Measurements from ENCODE around the gene C14orf180. TPM values are rescaled to one million over a fixed set of nuclear protein-coding genes. Genes with fewer than 3 reads are reported as not detected.
A peak's percentile ranks its signal among the peaks of the same experiment; 100 is the strongest.

Gene C14orf180
- total RNA-seq, 1 donor from 2014 or later, result not detected

- no peak for DNase-seq (ENCODE audit: low read depth)
Measured at GRCh38 chr14:104550340-104550860, 29.2 kb upstream of the C14orf180 start.

DNA sequence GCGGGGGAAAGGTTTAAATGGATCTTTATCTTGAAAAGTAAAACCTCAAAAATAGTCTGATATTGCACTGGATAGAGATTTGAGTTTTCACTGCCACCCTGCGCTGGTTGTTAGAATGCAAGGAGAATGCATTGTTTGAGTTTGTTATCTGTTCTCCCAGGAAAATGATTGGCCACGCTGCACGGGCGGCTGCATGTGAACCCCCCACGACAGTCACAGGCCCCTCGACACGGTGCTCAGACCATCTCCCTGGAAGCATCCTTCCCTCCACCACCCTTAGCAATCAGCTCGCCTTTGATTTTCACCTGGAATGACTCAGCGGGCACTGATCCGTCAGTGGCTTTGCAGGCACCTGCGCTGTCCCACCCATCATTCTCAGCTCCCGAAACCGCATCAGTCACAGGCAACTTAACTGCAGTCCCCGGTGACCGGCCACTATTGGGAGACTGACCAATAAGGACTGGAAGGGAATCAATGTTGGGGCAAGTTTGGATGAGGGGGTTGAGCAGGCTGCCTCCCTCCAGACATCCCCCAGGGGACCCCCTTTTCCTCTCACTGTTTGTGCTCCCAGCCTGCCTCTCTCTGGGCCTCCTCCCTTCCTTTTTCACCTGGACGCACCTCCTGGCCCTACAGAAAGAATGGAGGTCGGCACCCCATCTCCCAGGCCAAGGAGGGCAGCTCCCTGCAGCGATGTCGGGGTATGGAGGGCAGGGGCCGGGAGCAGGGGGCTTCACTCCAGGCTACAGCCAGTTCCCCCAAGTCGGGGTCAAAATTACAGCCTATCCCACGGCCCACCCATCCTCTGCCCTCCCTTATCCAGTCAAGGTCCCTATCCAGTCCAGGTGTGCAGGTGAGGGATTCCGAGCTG lies 28.5 kb upstream of the C14orf180 start:
- no peak for DNase-seq (ENCODE audit: low read depth)

DNA sequence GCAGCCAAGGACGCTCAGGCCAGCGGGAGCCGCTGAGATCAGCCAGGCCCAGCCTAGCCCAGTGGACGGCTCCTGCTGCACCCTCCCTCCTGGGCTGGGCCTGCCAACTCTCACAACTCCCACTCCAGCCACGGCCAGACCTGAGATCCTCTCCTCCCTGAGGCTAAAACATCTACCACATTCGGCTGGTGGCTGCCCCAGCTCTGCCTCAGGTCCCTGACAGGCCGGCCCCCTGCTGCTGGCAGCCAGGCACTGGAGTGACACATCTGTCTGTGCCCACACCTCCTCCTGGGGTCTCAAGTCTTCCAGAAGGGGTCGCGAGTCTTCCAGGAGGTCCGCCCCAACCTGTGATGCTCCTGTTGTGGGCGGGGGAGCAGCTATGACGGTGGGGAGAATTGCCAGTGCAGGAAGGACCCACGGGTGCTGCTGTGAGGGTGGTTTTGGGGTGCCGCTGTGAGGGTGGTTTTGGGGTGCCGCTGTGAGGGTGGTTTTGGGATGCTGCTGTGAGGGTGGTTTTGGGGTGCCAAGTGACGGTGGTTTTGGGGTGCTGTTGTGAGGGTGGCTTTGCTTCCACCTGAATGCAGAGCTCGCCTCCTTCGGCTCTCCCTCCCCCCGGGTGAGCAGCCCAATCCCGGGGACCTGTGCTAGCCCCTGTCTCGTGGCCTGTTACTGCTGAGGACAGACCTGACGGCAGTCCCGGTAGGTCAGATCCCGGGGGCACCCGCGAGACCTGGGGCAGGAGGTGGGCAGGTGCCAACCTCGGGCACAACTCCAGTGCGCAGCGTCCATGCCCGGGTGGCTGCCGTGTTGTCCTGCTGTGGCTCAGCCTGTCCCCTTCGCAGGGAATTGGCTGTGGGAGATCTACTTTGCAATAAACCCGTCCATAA lies 27.5 kb upstream of the C14orf180 start:
- no peak for DNase-seq (ENCODE audit: low read depth)

- DNase-seq (ENCODE audit: low read depth), result no peak
Measured at GRCh38 chr14:104552738-104553125, 26.8 kb upstream of the C14orf180 start.

DNA sequence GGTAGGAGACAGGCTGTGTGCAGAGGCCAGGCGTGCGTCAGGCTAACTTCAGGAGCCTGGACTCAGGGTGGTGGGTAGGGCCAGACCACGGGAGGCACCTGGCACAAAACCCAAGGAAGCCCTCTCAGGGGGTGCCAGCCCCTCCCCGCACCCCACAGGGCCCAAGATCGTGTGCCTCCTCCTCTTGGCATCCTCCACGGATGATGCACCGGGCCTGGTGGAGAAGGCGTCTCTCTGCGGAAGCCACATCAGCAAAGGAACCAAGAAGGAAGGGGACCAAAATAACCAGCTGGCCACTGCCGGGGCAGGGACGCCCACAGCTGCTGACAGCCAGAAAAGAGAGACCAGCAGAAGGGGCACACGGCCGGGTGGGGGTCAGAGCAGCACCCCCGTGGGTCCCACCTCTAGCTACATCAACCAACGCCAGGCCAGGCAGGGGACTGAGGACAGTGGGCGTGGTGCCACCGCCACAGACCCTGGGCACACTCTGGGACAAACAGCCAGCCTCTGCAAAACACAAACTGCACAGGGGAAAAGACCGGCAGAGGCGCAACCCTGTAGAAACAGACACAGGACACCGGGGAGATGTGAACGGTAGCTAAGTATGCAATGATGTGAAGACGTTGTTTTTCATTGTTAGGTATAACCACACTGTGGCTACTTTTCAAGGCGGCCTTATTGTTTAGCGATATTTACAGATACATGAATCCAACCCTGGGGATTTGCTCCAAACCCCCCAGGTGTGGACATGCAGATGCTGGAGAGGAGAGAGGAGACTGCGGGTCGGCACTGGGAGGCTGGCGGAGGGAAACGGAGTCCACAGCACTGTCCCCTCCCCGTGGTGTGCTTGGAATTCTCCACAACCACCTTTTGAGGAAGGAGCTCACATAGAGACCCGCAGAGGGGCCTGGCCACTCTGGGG lies 26.1 kb upstream of the C14orf180 start:
- DNase-seq (ENCODE audit: low read depth), result no peak

DNA sequence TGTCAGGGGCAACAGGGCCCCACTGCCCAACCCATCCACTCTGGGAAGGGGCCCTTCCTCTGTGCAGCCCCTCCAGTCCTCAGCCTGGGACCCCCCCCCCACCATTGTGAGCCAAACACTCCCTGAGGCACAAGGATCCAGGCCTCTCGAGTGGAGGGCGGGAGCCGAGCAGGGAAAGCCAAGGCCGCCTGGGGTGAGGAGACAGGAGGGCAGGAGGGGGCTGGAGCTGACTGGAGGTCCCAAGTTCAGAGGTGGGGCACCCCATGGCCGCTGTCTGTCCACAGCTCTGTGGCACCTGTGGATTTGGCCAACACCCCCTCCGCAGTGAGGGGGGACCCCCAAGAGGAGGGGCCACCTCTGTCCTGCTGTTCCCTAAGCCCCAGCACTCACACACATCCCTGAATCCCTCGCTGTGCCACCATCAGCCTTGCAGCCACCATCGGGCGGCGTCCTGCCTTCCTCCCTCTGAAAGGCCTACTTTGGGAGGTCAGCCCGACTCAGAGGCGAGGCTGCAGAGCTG lies 25.4 kb upstream of the C14orf180 start:
- DNase-seq (ENCODE audit: low read depth), result no peak

DNA sequence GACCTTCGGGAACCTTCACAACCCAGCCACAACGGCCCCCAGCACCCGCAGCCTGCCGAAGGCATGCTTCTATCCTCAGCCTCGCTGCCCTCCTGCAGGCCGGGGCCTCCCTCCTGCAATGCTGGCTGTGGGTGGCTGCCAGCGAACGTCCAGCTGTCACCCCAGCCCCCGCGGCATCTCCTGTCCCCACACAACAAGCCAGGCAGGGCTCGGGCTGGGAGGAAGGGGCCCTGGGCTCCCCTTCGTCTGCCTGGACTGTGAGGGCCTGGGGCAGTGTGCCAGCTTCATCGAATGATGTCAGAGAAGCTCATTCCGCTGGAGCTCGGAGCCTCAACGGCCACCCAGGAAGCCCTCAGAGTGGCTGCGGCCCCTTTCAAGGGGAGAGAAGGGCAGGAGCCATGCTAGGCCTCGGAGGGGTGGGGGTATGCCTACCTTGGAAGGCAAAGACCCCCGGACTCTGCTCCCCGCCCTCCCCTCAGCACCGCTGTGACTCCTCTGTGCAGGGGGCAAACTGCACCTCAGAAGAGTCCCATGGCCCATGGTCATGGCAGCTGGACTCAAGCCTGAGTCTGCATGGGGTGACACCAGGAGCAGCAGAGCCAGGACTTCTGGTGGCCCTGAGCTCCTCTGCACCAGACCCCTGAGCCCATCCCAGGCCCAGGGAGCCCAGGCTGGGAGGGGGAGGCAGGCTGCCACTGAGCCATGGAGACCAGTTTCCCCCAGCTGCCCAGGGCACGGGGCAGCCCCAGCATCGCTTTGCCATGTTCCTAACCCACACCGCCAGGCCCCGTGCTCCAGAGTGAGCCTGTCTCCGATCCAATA lies 24.7 kb upstream of the C14orf180 start:
- DNase-seq (ENCODE audit: low read depth), result no peak

DNA sequence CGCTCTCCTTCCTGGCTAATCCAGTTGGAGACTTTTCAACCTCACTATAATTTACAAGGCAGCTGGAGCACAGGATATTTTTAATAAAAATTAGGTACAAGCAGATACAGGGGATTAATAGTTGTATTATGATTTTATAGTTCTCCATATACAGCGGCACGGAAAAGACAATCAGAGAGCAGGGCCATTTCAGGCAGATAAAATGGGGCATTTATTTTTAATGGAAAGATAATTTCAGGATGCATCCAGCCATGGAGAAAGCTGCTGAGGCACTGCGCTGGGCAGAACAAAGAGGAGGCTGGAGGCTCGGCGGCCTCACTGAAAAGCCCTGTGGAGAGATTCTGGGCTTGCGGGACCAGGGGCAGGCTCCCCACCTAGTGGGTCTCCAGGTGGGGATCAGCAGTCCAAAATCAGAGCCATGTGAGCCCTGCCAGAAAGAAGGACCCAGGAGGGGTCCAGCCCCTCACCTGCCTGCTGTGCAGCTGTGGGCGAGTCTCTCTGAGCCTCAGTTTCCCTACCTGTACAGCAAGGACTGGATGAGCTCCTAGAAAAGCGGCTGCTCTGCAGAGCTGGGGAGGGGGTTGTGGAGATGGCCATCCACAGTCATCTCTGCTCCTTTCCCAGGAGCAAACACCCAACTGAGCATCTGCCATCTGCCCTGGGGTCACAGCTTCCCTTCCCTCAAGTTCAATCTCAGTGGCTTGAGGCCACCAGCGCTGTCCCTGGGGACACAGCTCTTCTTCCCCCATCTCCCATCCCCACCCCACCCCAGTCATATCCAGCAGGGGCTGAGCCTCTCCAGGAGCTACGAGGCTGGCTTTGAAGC lies 23.9 kb upstream of the C14orf180 start:
- no peak for DNase-seq (ENCODE audit: low read depth)

DNA sequence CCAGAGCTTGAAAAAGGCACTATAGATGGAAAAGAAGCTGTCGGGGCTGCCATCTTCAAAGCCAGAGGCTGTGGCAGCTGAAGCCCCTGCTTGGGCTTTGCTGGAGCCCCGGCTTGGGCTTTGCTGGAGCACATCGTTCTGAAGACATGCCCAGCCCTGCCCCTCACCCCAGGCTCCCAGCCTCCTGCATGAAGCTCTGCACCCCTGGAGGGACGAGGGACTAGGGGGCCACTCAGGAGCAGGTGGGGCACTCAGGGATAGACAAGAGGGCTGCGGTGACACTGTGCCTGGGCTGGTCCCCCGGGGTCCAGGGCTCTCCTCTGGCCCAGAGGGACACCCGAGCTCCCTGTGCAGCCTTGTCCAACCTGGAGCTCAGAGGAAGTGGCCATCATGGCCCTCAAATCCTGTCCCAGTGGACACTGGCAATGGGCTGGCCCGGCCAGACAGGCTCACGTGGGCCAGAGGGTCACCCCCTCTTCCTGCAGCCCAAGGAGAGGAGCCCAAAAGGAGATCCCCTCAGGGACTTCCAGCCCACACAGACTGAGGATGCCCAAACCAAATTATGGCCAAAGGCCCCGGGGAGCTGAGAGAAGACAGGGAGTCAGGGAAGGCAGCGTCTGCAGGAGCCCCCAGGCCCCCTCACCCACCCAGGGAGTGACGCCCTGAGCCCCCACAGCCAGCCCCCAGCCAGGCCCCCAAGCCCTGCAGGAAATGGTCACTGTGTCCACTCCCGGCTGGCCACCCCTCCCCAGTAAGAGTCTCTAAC lies 23.1 kb upstream of the C14orf180 start:
- DNase-seq (ENCODE audit: low read depth), result no peak

DNA sequence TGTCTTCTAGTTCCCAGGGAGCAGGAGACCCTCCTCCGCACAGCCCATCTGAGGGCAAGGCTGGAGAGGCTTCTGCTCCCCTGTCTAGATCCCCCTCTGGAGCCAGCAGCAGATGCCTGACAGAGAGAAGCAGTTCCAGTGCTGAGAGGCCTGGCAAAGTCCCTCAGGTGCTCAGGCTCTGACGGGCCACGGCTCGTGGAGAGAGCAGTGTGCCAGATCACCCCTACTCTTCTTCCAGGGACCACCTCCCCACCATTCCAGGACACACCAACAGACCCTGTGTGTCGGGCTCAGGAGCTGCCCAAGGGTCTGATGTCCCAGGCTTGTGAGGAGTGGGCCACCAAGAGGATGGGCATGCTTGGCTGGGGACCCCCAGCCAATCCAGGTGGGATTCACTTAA lies 22.5 kb upstream of the C14orf180 start:
- DNase-seq (ENCODE audit: low read depth), result no peak

- DNase-seq (ENCODE audit: low read depth), result no peak
Measured at GRCh38 chr14:104557766-104558165, 21.8 kb upstream of the C14orf180 start.

DNA sequence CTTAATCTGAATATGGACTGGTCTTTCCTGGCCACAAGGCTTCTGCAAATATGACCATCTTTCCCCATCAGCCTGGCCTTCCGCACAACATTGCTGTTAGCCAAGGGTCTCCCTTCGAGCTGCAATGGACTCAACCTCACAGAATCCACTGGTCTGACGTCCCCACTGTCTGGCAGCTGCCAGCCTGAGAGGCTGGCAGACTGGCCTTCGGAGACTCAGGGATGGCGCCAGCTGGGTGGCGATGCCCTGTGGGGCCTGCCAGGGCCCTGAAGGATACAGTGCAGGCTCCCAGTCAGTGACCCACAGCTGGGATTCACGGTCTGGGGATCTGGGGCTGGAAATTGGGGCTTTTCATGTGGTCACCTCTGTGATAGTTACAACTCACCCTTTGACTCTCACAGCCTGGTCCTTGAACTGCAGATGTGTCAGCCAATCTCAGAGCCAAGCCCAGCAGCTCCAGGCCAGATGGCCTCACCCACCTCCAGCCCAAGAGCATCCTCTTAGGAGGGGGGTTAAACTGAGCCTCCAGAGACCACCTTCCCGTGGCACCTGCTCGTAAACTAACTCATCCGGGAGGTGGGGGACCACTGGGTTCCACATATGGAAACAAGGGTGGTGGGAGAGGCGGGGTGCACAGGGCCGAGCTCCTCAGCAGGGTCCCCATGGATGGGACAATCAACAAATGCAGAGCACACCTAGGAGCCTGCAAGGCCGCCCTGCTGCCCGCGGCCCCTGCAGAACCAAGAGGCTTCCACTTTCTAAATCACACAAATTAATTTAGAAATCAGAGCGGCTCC lies 21.1 kb upstream of the C14orf180 start:
- peak; percentile 9 for DNase-seq (ENCODE audit: low read depth)

GRCh38 chr14:104559028-104559803 lies 20.3 kb upstream of the C14orf180 start:
- DNase-seq (ENCODE audit: low read depth), result peak; percentile 76

DNA sequence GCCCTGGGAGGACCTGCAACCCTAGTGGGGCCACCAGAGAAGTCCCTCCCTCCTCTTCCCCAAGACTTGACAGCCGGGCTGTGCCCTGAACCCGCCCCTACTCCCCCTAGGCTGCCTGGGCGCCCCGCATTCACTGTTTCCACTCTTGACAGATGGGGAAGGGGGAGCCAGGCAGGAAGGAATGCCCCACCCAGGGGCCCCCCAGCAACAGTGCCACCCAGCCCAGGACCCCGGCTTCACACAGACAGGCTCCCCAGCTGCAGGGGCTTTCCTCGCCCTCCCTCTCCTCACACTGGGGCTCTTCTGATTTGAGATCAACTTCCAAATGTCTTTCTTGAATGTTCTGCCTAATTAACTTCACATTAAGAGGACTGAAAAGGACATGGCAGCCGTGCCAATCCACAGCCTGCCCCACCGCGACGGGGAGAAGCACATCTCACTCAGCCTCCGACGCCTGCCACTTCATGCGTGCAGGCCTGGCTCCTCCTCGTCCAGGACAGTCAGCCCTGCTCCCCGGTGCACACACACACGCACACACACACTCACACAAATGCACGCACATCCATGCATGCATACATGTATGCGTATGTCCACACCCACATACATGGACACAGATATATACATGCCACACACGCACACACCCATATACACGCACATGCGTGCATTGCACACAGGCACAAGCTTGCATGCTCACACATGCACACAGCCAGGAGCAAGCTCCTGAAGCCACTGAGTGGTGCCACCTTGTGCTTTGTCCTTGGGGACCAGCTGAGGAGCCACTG lies 19.6 kb upstream of the C14orf180 start:
- no peak for DNase-seq (ENCODE audit: low read depth)

GRCh38 chr14:104560586-104560945 lies 19.0 kb upstream of the C14orf180 start:
- DNase-seq (ENCODE audit: low read depth), result no peak

DNA sequence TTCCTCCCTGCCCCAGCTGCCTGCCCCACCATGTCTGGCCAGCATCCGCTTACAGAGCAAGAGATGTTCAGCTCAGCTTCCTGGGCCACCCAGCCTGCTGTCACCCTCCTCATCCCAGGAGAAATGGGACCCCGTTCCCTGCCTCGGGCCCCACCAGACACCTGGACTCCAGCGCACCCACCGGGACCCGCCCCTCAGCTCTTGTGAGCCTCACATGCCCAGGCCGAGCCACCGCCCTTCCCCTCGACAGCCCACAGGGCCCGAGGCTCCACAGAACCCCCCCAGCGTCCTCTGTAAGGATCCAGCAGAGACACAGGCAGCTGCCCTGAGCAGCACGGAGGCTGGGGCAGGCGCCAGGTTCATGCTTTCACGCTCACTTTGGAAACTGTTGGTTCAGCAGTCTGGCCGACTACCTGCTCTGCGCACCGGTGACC lies 18.4 kb upstream of the C14orf180 start:
- no peak for DNase-seq (ENCODE audit: low read depth)

Data from renal cortical epithelial cell (primary cell).